Measurements from ENCODE around the gene GET4.

GRCh38 chr7:843230-843629 is 33.1 kb upstream of the GET4 start:
- TF ChIP-seq CTCF (IDR thresholded peaks at IDR 0.05 in 2 of 3, conservative IDR thresholded peaks at IDR 0.05 in 1 of 3; ENCODE audit: borderline replicate concordance in 1 of 3, insufficient read depth in 1 of 3, low read depth in 2 of 3, low read length in 2 of 3) (no peak), YY1 (IDR thresholded peaks at IDR 0.05; ENCODE audit: extremely low read depth, insufficient replicate concordance, low read depth, low read length) (no peak), SRF (IDR thresholded peaks at IDR 0.05; ENCODE audit: low read depth) (no peak), FOSL1 (IDR thresholded peaks at IDR 0.05; ENCODE audit: low read depth) (no peak)
